ENCODE results near the gene MRPL10.
A peak's percentile ranks its signal among the peaks of the same experiment; 100 is the strongest.
"Not testable (repeated sequence)": the region's sequence is repeated elsewhere in the genome, so short reads cannot be mapped to it uniquely, and the experiment has no call there.

Gene MRPL10

GRCh38 chr17:47785538-47786123 is 45.7 kb downstream of the MRPL10 start:
- no peak for DNase-seq

GRCh38 chr17:47781397-47781796 is 49.9 kb downstream of the MRPL10 start:
- no peak for DNase-seq

GRCh38 chr17:47778184-47778635 is 53.1 kb downstream of the MRPL10 start:
- DNase-seq: no peak

GRCh38 chr17:47776330-47777197 is 54.8 kb downstream of the MRPL10 start:
- DNase-seq: peak; percentile 62

- no peak for DNase-seq
Observed at GRCh38 chr17:47774987-47775580, 56.3 kb downstream of the MRPL10 start.

GRCh38 chr17:47774331-47774730 is 57.0 kb downstream of the MRPL10 start:
- no peak for DNase-seq

GRCh38 chr17:47773649-47774048 is 57.7 kb downstream of the MRPL10 start:
- not testable (repeated sequence) for DNase-seq
